HS-27A (cell line): ENCODE results near the gene GCSAM.
"Not testable (repeated sequence)": the region's sequence is repeated elsewhere in the genome, so short reads cannot be mapped to it uniquely, and the experiment has no call there.

ENCODE experiments used
- DNase-seq: peaks from one replicate; pipeline ENCODE4 v3.0.0-alpha.2; 2012; ENCODE audit warnings: low read depth, missing footprints

The GCSAM gene

DNA sequence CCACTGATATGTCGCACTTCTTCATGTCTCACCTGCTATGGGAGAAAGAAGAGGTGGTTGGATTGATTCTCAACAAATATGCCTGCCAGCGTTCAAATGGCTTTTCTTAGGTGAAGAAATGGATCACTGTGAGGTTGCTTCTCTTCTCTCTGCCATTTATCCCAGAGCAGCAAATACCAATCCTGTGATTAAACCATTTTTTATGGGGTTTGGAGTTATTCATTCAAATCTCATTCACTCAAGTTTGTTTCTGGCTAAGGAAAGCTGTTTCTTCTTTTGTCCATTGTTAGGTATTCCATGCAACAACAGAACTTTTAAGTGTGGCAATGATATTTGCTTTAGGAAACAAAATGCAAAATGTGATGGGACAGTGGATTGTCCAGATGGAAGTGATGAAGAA, 59.0 kb downstream of the GCSAM start:
- no peak for DNase-seq

DNA sequence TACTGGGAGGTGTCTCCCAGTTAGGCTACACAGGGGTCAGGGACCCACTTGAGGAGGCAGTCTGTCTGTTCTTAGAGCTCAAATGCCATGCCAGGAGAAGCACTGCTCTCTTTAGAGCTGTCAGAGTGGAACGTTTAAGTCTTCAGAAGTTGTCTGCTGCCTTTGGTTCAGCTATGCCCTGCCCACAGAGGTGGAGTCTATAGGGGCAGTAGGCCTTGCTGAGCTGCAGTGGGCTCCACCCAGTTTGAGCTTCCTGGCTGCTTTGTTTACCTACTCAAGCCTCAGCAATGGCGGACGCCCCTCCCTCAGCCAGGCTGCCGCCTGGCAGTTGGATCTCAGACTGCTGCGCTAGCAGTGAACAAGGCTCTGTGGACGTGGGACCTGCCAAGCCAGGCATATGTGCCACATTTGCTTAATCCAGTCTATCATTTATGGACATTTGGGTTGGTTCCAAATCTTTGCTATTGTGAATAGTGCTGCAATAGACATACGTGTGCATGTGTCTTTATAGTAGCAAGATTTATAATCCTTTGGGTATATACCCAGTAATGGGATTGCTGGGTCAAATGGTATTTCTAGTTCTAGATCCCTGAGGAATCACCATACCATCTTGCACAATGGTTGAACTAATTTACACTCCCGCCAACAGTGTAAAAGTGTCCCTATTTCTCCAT, 60.5 kb downstream of the GCSAM start:
- not testable (repeated sequence) for DNase-seq
